HuH-7 (cell line): ENCODE data around the gene MEGF8.

Experiments used
- DNase-seq: peaks from one replicate; pipeline ENCODE4 v3.0.0; 2011; ENCODE audit warnings: low spot score

MEGF8 gene

DNA sequence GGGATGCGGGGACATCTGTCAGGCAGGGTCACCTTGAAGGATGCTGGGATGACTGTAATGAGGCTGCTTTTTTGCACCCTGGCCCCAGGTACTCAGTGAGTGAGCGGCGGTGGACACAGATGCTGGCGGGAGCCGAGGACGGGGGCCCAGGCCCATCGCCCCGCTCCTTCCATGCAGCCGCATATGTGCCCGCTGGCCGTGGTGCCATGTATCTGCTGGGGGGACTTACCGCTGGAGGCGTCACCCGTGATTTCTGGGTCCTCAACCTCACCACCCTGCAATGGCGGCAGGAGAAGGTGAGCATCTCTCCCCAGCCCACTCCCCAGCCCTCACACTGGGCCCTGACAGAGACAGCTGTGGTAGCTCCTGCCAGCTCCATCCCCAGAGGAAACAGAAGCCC, 31.3 kb downstream of the MEGF8 start:
- no peak for DNase-seq

- no peak for DNase-seq
These were observed 31.9 kb downstream of the MEGF8 start for GRCh38 chr19:42357290-42357689.

GRCh38 chr19:42360787-42361544, 35.5 kb downstream of the MEGF8 start:
- DNase-seq, result no peak

DNA sequence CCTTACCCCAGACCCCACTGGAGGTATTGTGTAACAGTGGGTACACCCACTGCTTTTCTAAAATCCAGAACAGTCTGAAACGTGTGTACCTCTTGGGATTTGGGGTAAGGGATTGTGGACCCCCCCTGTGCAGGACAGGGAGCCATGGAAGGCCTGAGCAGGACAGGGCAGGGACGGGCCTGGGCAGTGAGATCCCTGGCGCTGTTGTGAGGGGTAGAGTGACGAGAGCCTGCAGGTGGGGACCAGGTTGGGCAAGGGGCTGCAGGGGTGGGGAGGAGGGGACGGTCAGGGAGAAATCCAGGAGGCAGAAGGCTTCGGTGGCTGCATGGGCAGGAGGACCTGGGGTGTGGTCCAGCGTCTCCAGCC, 36.1 kb downstream of the MEGF8 start:
- no peak for DNase-seq

- DNase-seq, result no peak
These were observed 36.9 kb downstream of the MEGF8 start for GRCh38 chr19:42362342-42362741.

GRCh38 chr19:42362891-42363440, 37.5 kb downstream of the MEGF8 start:
- no peak for DNase-seq

GRCh38 chr19:42363614-42364346, 38.3 kb downstream of the MEGF8 start:
- DNase-seq, result no peak

- no peak for DNase-seq
These were observed 41.2 kb downstream of the MEGF8 start for GRCh38 chr19:42366673-42367072.

DNA sequence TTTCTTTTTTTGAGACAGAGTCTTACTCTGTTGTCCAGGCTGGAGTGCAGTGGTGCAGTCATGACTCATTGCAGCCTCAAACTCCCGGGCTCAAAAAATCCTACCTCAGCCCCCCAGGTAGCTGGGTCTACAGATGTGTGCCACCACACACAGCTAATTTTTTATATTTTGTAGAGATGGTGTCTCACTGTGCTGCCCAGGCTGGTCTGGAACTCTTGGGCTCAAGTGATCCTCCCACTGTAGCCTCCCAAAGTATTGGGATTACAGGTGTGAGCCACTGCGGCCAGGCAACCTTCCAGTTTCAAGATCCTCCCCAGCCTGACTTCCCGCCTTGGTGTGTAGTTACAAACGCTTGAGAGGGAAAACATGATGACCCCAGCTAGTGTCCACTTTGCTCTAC, 42.5 kb downstream of the MEGF8 start:
- no peak for DNase-seq

GRCh38 chr19:42368360-42368759, 42.9 kb downstream of the MEGF8 start:
- DNase-seq, result no peak

GRCh38 chr19:42368765-42369164, 43.3 kb downstream of the MEGF8 start:
- DNase-seq, result no peak

- no peak for DNase-seq
These were observed 44.1 kb downstream of the MEGF8 start for GRCh38 chr19:42369433-42370067.

DNA sequence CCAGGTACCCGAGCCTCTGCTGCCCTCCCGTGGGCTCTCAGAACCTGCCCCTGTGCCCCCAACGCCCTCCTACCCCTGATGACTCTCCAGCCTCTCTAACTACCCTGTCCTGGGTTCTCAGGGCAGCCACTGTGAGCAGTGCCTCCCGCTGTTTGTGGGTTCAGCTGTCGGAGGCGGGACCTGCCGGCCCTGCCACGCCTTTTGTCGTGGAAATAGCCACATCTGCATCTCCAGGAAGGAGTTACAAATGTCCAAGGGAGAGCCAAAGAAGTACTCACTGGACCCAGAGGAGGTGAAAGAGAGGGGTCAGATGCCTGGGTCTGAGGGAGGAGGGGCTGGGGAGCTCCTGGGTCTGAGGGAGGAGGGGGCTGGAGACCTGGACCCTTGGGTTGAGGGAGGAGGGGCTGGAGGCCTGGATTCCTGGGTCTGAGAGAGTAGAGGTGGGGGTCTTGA, 44.7 kb downstream of the MEGF8 start:
- no peak for DNase-seq

DNA sequence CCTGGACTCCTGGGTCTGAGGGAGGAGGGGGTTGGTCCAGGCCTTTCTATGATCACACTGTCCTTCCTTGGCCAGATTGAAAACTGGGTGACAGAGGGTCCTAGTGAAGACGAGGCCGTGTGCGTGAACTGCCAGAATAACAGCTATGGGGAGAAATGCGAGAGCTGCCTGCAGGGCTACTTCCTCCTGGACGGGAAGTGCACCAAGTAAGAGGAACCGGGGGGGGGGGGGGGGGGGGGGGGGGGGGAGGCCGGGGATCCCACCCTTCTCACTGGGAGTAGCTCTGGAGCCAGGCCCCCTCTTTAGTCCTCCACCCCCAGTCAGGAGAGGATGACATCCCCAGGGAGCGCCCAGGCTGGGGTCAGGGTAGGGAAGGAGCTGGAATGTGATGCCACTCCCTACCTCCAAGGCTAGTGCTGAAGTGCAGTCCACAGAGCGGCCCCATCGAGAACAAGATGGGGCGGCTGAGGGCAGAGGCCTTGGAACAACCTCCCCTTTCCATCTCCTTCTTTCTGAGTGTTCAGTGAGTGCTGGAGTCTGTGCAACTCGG, 45.3 kb downstream of the MEGF8 start:
- no peak for DNase-seq

DNA sequence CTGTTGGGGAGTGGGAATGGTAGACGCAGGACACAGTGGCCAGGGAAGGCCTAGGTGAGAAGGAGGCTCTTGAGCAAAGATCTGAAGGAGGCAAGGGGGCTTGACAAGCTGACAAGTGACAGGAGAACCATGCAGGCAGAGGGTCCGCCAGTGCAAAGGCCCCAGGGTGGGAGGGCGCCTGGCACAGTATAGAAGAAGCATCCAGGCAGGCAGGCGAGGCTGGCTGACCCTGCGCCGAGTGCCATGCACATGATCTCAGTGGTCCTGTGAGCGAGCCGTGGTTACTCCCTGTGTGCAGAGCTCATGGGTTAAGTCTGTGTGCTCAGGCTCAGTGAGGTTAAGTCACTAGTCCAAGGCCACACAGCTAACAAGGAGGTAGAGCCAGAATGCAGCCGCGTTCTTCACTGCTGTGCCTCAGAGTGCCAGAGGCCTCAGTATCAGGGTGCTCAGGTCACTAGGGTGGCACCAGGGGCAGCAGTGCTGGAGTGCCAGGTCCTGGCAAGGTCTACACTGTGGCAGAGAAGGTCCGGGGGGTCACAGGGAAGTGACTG, 49.5 kb downstream of the MEGF8 start:
- no peak for DNase-seq

- no peak for DNase-seq
These were observed 50.2 kb downstream of the MEGF8 start for GRCh38 chr19:42375415-42376176.

GRCh38 chr19:42376177-42376555, 50.7 kb downstream of the MEGF8 start:
- DNase-seq, result no peak

- DNase-seq, result no peak
These were observed 53.1 kb downstream of the MEGF8 start for GRCh38 chr19:42378225-42379215.

DNA sequence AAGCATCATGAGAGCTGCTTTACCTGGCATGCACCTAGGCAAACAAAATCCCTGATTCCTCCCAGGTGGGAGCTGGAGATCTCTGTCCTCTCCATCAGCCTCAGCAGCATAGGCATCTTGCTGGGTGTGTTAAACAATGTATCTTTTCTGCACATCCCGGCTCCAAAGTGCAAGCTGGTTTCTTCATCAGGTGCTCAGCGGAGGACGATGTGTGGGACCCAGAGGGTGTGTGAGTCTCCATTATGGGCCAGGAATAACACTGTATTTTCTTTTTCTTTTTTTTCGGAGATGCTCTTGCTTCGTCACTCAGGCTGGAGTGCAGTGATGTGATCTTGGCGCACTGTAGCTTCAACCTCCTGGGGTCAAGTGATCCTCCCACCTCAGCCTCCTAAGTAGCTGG, 54.7 kb downstream of the MEGF8 start:
- no peak for DNase-seq
